Measurements from ENCODE around the gene SORT1. TPM values are rescaled to one million over a fixed set of nuclear protein-coding genes. Genes with fewer than 3 reads are reported as not detected.

Gene SORT1
- total RNA-seq, 6 donors from 2014 or later = 105 to 222 (median 116) TPM

- DNase-seq = peak in 1 of 2 donors; percentile 62
- TF ChIP-seq CTCF (IDR thresholded peaks at IDR 0.05) (no peak), POLR2A (IDR thresholded peaks at IDR 0.05) (no peak), EP300 (IDR thresholded peaks at IDR 0.05) (no peak), POLR2AphosphoS5 (IDR thresholded peaks at IDR 0.05) (no peak)
- H3K9me3 ChIP-seq = no peaks in the 10 kb centered on the region
- no peak overlapping the region for H3K4me3 ChIP-seq
- H3K27ac ChIP-seq = no peak overlapping the region
- no peak for ATAC-seq (ENCODE audit: low FRiP score in 2 of 2)
- WGBS, 2 donors = 89 to 91% methylated on average over 17 of the region's 17 CpGs
- H3K27me3 ChIP-seq = no peaks in the 10 kb centered on the region
- no peaks in the 10 kb centered on the region for H3K36me3 ChIP-seq
- H3K4me1 ChIP-seq = peaks cover 4 to 22% (median 12%) of the 10 kb centered on the region in 4 donors
Measured at GRCh38 chr1:109269981-109270622, 127.6 kb downstream of the SORT1 start.

- TF ChIP-seq POLR2A (IDR thresholded peaks at IDR 0.05) (no peak), CTCF (IDR thresholded peaks at IDR 0.05) (no peak)
- DNase-seq (peak in 1 of 2 donors; percentile 66), ATAC-seq (ENCODE audit: low FRiP score in 2 of 2) (no peak)
- Histone ChIP-seq H3K27ac (no peak overlapping the region), H3K9me3 (no peaks in the 10 kb centered on the region), H3K36me3 (no peaks in the 10 kb centered on the region), H3K4me3 (no peak overlapping the region), H3K27me3 (no peaks in the 10 kb centered on the region), H3K4me1 (peaks cover 0 to 15% (median 6%) of the 10 kb centered on the region in 4 donors)
- 87 to 92% methylated on average over 25 to 30 of the region's 33 CpGs for WGBS, 2 donors
Measured at GRCh38 chr1:109269212-109269980, 128.3 kb downstream of the SORT1 start.

- Histone ChIP-seq H3K4me1 (peaks cover 0 to 12% (median 5%) of the 10 kb centered on the region in 4 donors), H3K4me3 (no peak overlapping the region), H3K27ac (no peak overlapping the region), H3K36me3 (no peaks in the 10 kb centered on the region), H3K27me3 (no peaks in the 10 kb centered on the region), H3K9me3 (no peaks in the 10 kb centered on the region)
- DNase-seq (peak in 1 of 2 donors; percentile 71), ATAC-seq (ENCODE audit: low FRiP score in 2 of 2) (no peak)
- TF ChIP-seq POLR2A (IDR thresholded peaks at IDR 0.05) (no peak), POLR2AphosphoS5 (IDR thresholded peaks at IDR 0.05) (no peak), EP300 (IDR thresholded peaks at IDR 0.05) (no peak)
- WGBS, 2 donors = 94 to 97% methylated on average over 14 to 24 of the region's 29 CpGs
Measured at GRCh38 chr1:109268431-109269211, 129.1 kb downstream of the SORT1 start.

GRCh38 chr1:109267743-109268300 lies 129.9 kb downstream of the SORT1 start:
- Histone ChIP-seq H3K4me1 (peaks cover 0 to 10% (median 3%) of the 10 kb centered on the region in 4 donors), H3K4me3 (no peak overlapping the region), H3K36me3 (no peaks in the 10 kb centered on the region), H3K9me3 (no peaks in the 10 kb centered on the region), H3K27ac (no peak overlapping the region), H3K27me3 (no peaks in the 10 kb centered on the region)
- TF ChIP-seq POLR2AphosphoS5 (IDR thresholded peaks at IDR 0.05) = no peak
- no peak for TF ChIP-seq EP300 (IDR thresholded peaks at IDR 0.05)
- no peak for TF ChIP-seq CTCF (IDR thresholded peaks at IDR 0.05)
- no peak for TF ChIP-seq POLR2A (IDR thresholded peaks at IDR 0.05)
- DNase-seq (peak in 1 of 2 donors; percentile 52), ATAC-seq (ENCODE audit: low FRiP score in 2 of 2) (no peak)
- WGBS, 2 donors = 96 to 97% methylated on average over 16 to 17 of the region's 17 CpGs

- H3K4me1 ChIP-seq = peaks cover 0 to 10% (median 3%) of the 10 kb centered on the region in 4 donors
- no peaks in the 10 kb centered on the region for H3K36me3 ChIP-seq
- H3K4me3 ChIP-seq = no peak overlapping the region
- H3K9me3 ChIP-seq = no peaks in the 10 kb centered on the region
- TF ChIP-seq EP300 (IDR thresholded peaks at IDR 0.05) (no peak), POLR2A (IDR thresholded peaks at IDR 0.05) (no peak), POLR2AphosphoS5 (IDR thresholded peaks at IDR 0.05) (no peak), CTCF (IDR thresholded peaks at IDR 0.05) (no peak)
- H3K27me3 ChIP-seq = no peaks in the 10 kb centered on the region
- WGBS, 2 donors = 88% methylated on average over 9 to 11 of the region's 11 CpGs
- ATAC-seq (ENCODE audit: low FRiP score in 2 of 2) (no peak), DNase-seq (no peak)
- H3K27ac ChIP-seq = no peak overlapping the region
Measured at GRCh38 chr1:109266965-109267364, 130.8 kb downstream of the SORT1 start.

Measured in upper lobe of left lung (tissue), 6 donors.